ENCODE data around the gene STAG1. TPM values are rescaled to one million over a fixed set of nuclear protein-coding genes. Genes with fewer than 3 reads are reported as not detected.

STAG1 gene
- total RNA-seq, 2 donors from 2014 or later, result 46.9 to 48.5 TPM

DNA sequence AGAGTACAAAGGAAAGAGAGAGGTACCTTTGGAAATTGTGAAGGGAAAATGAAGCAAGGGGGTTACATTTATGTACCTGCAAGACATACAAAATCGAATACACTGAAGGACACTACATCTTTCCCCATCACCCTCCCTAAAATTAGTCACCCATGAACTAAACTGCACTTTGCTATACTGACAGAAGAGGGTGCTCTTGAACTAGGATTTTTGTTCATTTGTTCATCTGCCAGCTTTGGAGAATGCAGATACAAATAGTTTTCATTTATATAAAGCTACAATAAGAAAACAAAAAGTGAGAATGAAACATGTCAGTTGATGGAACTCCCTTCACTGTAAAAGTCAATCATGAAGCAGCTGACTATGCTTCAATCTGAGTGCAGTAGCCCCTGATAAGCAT lies 446.3 kb downstream of the STAG1 start:
- ATAC-seq (no peak), DNase-seq (no peak)
- no peaks in the 10 kb centered on the region for H3K27me3 Mint-ChIP-seq
- no peaks in the 10 kb centered on the region for H3K9me3 ChIP-seq (ENCODE audit: control insufficient read depth, low read length, poor library complexity, severe bottlenecking)
- H3K4me1 Mint-ChIP-seq, result no peaks in the 10 kb centered on the region
- H3K4me3 Mint-ChIP-seq, result no peak overlapping the region
- H3K27ac Mint-ChIP-seq, result no peak overlapping the region
- peaks cover 6% of the 10 kb centered on the region for H3K36me3 Mint-ChIP-seq (ENCODE audit: low read depth)

DNA sequence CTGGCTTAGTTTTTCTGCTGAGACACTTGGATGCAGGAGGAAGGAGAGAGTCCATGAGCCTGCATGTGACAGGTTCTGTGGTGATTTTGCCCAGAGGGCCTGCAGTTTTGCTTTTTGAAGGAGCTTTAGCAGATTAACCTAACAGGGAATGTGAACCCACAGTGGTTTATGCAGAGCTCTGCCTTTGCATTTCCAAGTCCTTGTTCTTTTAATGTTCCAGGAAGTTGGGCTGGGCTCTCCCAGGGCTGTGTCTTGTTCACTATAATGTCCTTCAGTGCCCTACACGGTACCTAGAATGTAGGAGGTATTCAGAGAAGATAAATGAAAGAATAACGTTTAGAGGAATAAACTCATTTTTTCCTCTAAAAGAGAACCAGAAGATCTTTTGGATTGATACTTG lies 451.7 kb downstream of the STAG1 start:
- Mint-ChIP-seq H3K27ac (no peak overlapping the region), H3K4me1 (peaks cover 4% of the 10 kb centered on the region), H3K27me3 (no peaks in the 10 kb centered on the region), H3K4me3 (no peak overlapping the region), H3K36me3 (ENCODE audit: low read depth) (peaks cover 13% of the 10 kb centered on the region)
- no peak for DNase-seq
- no peak for ATAC-seq
- H3K9me3 ChIP-seq (ENCODE audit: control insufficient read depth, low read length, poor library complexity, severe bottlenecking), result no peaks in the 10 kb centered on the region

DNA sequence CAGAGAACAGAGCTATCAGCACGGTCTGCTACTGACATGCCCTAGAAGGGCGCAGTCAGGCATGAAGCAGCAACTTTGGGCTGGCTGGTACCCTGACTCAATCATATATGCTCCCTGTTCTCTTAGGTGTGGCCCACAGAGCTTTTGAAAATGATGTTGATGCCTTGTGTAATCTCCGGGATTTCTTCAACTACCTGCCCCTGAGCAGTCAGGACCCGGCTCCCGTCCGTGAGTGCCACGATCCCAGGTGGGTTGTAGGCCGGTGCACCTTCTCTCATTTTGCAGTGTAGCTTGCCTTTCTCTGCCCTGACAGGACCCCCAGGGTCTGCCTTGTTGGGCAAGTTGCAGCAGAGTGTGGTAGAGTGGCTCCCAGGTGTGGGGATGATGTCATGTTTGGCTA lies 454.4 kb downstream of the STAG1 start:
- Mint-ChIP-seq H3K36me3 (ENCODE audit: low read depth) (peaks cover 16% of the 10 kb centered on the region), H3K27me3 (no peaks in the 10 kb centered on the region), H3K4me3 (no peak overlapping the region), H3K27ac (no peak overlapping the region), H3K4me1 (peaks cover 4% of the 10 kb centered on the region)
- no peak for ATAC-seq
- DNase-seq, result no peak
- no peaks in the 10 kb centered on the region for H3K9me3 ChIP-seq (ENCODE audit: control insufficient read depth, low read length, poor library complexity, severe bottlenecking)

DNA sequence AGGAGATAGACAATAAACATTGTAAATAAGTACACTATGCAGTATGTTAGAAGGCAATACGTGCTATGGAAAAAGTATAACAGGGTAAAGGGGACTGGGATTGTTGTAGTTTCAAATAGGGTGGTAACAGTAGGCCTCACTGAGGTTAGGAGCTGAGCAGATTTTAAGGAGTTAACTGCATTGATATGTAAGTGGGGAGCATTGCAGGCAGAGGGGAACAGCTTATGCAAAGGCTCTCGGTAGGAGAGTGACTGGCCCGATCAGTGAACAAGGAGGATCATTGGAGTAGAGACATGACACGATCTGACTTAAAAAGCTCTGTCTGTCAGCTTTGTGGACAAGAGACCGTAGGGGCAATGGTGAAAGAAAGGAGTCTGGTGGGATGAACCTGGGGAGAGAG lies 455.2 kb downstream of the STAG1 start:
- peaks cover 4% of the 10 kb centered on the region for H3K4me1 Mint-ChIP-seq
- H3K27me3 Mint-ChIP-seq, result no peaks in the 10 kb centered on the region
- H3K36me3 Mint-ChIP-seq (ENCODE audit: low read depth), result peaks cover 18% of the 10 kb centered on the region
- ATAC-seq (no peak), DNase-seq (no peak)
- no peak overlapping the region for H3K4me3 Mint-ChIP-seq
- H3K9me3 ChIP-seq (ENCODE audit: control insufficient read depth, low read length, poor library complexity, severe bottlenecking), result no peaks in the 10 kb centered on the region
- H3K27ac Mint-ChIP-seq, result no peak overlapping the region

DNA sequence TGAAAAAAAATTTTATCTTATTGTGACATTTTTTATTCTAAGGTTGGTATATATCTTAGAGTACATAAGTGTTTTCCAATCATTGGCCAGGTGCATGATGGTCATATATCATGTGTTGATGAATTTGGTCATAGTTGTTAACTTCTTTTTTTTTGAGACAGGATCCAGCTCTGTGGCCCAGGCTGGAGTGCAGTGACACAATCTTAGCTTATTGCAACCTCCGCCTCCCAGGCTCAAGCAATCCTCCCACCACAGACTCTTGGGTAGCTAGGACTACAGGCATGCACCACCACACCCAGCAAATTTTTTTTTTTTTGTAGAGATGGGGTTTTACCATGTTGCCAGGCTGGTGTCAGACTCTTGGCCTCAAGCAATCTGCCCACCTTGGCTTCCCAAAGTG lies 458.0 kb downstream of the STAG1 start:
- DNase-seq, result no peak
- H3K9me3 ChIP-seq (ENCODE audit: control insufficient read depth, low read length, poor library complexity, severe bottlenecking), result no peaks in the 10 kb centered on the region
- Mint-ChIP-seq H3K27ac (no peak overlapping the region), H3K27me3 (no peaks in the 10 kb centered on the region), H3K4me1 (peaks cover 7% of the 10 kb centered on the region), H3K4me3 (no peak overlapping the region), H3K36me3 (ENCODE audit: low read depth) (peaks cover 14% of the 10 kb centered on the region)
- no peak for ATAC-seq

DNA sequence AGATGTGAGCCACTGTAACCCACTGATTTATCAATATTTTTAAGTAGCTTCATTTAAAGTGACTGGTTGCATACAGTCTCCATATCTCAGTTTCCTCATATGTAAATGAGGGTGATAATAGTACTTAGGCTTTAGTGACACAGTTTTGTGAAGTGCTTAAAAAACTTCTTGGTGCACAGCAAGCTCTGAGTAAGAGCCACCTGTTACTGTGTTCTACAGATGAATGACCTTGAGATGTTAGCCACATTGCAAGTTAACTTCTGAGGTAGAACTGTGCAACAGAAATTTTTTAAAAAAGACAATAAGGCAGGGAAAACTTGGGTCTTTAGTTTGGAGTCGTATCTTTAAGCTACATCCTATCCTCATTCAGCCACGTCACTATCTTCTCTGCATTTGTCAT lies 458.9 kb downstream of the STAG1 start:
- DNase-seq (no peak), ATAC-seq (no peak)
- Mint-ChIP-seq H3K4me3 (no peak overlapping the region), H3K4me1 (peaks cover 7% of the 10 kb centered on the region), H3K27me3 (no peaks in the 10 kb centered on the region), H3K27ac (no peak overlapping the region), H3K36me3 (ENCODE audit: low read depth) (peaks cover 14% of the 10 kb centered on the region)
- H3K9me3 ChIP-seq (ENCODE audit: control insufficient read depth, low read length, poor library complexity, severe bottlenecking), result no peaks in the 10 kb centered on the region

DNA sequence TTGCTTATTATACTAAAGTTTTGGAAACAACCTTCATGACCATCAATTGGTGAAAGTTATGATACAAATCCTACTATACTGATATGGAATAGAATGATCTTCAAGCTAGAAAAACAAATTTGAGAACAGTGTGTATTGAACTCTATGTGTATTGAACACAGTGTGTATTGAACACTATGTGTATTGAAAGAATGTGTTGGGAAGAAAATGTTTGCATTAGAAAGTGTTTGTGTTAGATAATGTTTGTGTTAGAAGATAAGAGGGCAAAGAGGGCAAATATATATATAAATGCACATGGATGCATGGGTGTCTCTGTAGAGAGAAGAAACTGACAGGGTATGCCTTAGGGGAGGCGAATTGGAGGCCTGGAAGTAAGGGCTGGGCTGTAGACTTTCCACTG lies 459.7 kb downstream of the STAG1 start:
- no peak overlapping the region for H3K27ac Mint-ChIP-seq
- no peaks in the 10 kb centered on the region for H3K27me3 Mint-ChIP-seq
- H3K4me1 Mint-ChIP-seq, result peaks cover 8% of the 10 kb centered on the region
- H3K36me3 Mint-ChIP-seq (ENCODE audit: low read depth), result peaks cover 14% of the 10 kb centered on the region
- no peak overlapping the region for H3K4me3 Mint-ChIP-seq
- H3K9me3 ChIP-seq (ENCODE audit: control insufficient read depth, low read length, poor library complexity, severe bottlenecking), result no peaks in the 10 kb centered on the region
- DNase-seq, result no peak
- no peak for ATAC-seq

DNA sequence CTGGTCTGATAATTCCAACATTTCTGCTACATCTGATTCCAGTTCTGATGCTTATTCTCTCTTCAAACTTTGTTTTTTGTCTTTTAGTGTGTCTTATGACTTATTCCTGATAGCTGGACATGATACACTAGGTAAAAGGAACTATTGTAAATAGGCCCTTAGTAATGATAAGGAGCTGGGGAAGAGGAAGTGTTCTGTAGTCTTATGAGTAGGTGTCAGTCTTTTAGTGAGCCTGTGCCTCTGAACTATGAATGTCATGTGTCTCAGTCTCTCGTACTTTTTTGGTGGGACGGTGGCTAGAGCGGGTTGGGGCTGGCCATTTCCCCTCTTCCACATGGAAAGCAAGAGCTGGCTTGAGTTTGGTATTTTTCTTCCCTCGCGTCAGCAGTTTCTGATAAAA lies 460.9 kb downstream of the STAG1 start:
- Mint-ChIP-seq H3K4me3 (no peak overlapping the region), H3K27me3 (no peaks in the 10 kb centered on the region), H3K36me3 (ENCODE audit: low read depth) (peaks cover 15% of the 10 kb centered on the region), H3K27ac (no peak overlapping the region), H3K4me1 (peaks cover 10% of the 10 kb centered on the region)
- ATAC-seq (no peak), DNase-seq (no peak)
- H3K9me3 ChIP-seq (ENCODE audit: control insufficient read depth, low read length, poor library complexity, severe bottlenecking), result no peaks in the 10 kb centered on the region

Other genes starting within 250 kb of the STAG1 start
- under 1 TPM in 1 of 2 donors, not detected in 1; 0.15 TPM for gene SLC35G2, start 66.7 kb upstream of the STAG1 start, total RNA-seq
- gene NCK1, start 109.8 kb upstream of the STAG1 start, total RNA-seq, result 10 to 100 TPM; 59.0 to 59.1 TPM
- 1 to 10 TPM; 3.2 to 4.2 TPM for gene IL20RB, start 205.6 kb upstream of the STAG1 start, total RNA-seq